Spinal cord (tissue), 10 donors: ENCODE measurements around the gene MDFIC. TPM values are rescaled to one million over a fixed set of nuclear protein-coding genes. Genes with fewer than 3 reads are reported as not detected.

ENCODE experiments used
- DNase-seq, 6 donors: peaks; one replicate each; pipeline versions ENCODE4 v3.0.0 to v3.0.0-alpha.2; 2013 to 2015; ENCODE audit warnings: low spot score in 6 of 6, low read depth in 4 of 6
- H3K27ac ChIP-seq: one replicate; pipeline ENCODE4 v1.5.1; 2013; ENCODE audit warnings: low read depth, low read length, control low read depth
- H3K27me3 ChIP-seq: one replicate; pipeline ENCODE4 v1.6.1; 2013; ENCODE audit warnings: low read length; ENCODE audit not compliant: control insufficient read depth, insufficient read depth
- H3K36me3 ChIP-seq: one replicate; pipeline ENCODE4 v1.6.1; 2013; ENCODE audit warnings: low read length; ENCODE audit not compliant: control insufficient read depth, insufficient read depth
- H3K4me1 ChIP-seq: one replicate; pipeline ENCODE4 v1.6.1; 2013; ENCODE audit warnings: low read length; ENCODE audit not compliant: control insufficient read depth, insufficient read depth
- H3K4me3 ChIP-seq: one replicate; pipeline ENCODE4 v1.5.1; 2013; ENCODE audit warnings: low read depth, low read length, control low read depth
- H3K9me3 ChIP-seq: one replicate; pipeline ENCODE4 v1.6.1; 2013; ENCODE audit warnings: low read length; ENCODE audit not compliant: control insufficient read depth, insufficient read depth
- WGBS: methylation state at CpG from one replicate; pipeline ENCODE4 v1.1.5; 2013; ENCODE audit warnings: missing lambda C conversion rate; ENCODE audit not compliant: insufficient coverage; 5-methylcytosine and 5-hydroxymethylcytosine counted together
- polyA plus RNA-seq, 2 donors: library from polyadenylated mRNA; unstranded; fragments of 120-200 nt; gene quantifications; one replicate each; pipeline ENCODE4 v1.2.1, GENCODE V29; 2013; ENCODE audit not compliant: insufficient read length in 2 of 2
- total RNA-seq, 2 donors: library from RNA; depleted of rRNA in 1 of 2; stranded (reverse); fragments of 120-200 nt in 1 of 2; fragments of >200 nt in 1 of 2; gene quantifications; one replicate each; pipeline versions ENCODE4 v1.2.3 to v1.2.4, GENCODE V29; 2013 to 2014
- donor health status: healthy.

Gene MDFIC
- total and polyA plus RNA-seq, 4 donors, result 16.9 to 94.8 (median 28.2) TPM

DNA sequence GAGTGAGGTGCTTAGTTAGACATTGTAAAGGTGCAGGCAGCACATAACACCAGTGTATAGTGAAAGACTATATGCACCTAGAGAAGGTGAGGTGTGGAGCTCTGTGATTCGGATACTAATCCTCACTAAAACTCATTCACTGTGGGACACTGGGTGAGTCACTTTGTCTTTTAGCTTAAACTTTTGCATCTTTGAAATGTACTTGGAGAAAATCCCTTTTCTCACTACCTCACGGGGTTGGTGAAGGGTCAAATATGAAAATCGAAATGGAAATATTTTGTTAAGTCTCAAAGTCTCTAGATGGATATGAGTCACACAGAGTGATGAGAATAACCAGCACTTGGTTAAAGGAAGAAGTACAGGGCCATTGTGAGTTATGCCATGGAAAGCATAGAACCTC, 38.0 kb downstream of the MDFIC start:
- no peak overlapping the region for H3K4me3 ChIP-seq
- no peaks in the 10 kb centered on the region for H3K9me3 ChIP-seq
- no peaks in the 10 kb centered on the region for H3K27me3 ChIP-seq
- no peaks in the 10 kb centered on the region for H3K4me1 ChIP-seq
- no peak overlapping the region for H3K27ac ChIP-seq
- DNase-seq, result no peak
- no CpG with 5 or more reads among the region's 3 CpGs for WGBS
- no peaks in the 10 kb centered on the region for H3K36me3 ChIP-seq

DNA sequence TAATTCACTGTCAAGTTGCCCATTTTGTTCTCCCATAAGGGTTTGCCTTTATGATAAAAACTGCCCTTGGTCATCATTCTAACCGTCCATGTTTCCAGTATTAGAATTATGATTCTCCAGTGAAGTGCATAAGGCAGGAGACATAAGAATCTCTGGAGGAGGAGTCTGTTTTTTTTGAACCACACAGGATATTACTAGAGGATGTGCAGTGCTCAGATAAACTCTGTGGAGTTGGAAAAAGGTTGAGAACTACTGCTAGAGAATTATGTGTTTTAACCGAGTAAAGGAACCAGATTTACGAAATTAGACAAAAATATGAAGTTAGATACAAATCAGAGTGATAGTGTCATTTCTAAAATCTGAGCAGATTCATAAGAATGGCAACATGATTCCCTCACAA, 40.5 kb downstream of the MDFIC start:
- no peak for DNase-seq
- no peaks in the 10 kb centered on the region for H3K27me3 ChIP-seq
- no peaks in the 10 kb centered on the region for H3K9me3 ChIP-seq
- no peaks in the 10 kb centered on the region for H3K4me1 ChIP-seq
- 90% methylated on average over 2 of the region's 3 CpGs for WGBS
- no peaks in the 10 kb centered on the region for H3K36me3 ChIP-seq
- no peak overlapping the region for H3K4me3 ChIP-seq
- H3K27ac ChIP-seq, result no peak overlapping the region

DNA sequence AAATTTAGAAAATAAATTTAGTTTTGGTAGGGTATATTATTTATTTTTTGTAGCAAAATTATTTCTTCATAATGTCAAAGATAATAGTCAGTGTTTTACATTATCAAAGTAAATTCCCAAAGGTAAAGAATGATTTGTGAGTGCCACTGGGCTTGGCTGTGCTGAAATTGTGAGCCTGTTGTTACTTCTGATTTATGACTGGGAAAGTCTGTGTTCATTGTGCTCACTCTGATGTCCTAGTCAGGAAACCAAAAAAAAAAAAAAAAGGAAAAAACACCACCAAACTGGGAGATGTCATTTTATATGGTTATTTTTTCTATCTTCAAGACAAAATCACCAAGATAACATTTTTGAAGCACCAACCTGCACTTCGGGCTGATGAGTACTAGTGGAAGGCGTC, 44.3 kb downstream of the MDFIC start:
- DNase-seq, result no peak

DNA sequence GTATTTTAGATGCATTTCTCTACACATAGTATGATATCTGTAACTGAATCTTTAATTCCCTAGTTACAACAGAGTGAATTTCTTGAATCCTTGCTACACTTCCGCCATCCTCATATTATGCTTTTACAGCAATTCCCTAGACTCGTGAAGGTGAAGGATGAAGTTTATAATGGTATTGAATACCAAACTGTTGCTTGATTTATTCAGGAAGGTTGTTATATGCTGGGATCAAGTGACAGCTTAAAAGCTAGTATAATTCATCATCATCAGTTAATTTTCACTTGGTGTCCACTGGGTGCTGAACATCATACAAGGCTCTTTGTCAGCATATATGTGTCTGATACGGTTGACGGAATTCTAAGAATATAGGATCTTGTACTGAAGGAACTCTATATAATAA, 47.2 kb downstream of the MDFIC start:
- H3K4me1 ChIP-seq, result no peaks in the 10 kb centered on the region
- no peak overlapping the region for H3K4me3 ChIP-seq
- no CpG with 5 or more reads among the region's 4 CpGs for WGBS
- H3K27me3 ChIP-seq, result no peaks in the 10 kb centered on the region
- no peak for DNase-seq
- no peak overlapping the region for H3K27ac ChIP-seq
- H3K36me3 ChIP-seq, result no peaks in the 10 kb centered on the region
- no peaks in the 10 kb centered on the region for H3K9me3 ChIP-seq

More for the DNA sequence above, 44.3 kb downstream of the MDFIC start:
- H3K27ac ChIP-seq, result no peak overlapping the region
- H3K36me3 ChIP-seq, result no peaks in the 10 kb centered on the region
- no peaks in the 10 kb centered on the region for H3K4me1 ChIP-seq
- H3K9me3 ChIP-seq, result no peaks in the 10 kb centered on the region
- H3K27me3 ChIP-seq, result no peaks in the 10 kb centered on the region
- WGBS, result no CpG with 5 or more reads among the region's 2 CpGs
- H3K4me3 ChIP-seq, result no peak overlapping the region

DNA sequence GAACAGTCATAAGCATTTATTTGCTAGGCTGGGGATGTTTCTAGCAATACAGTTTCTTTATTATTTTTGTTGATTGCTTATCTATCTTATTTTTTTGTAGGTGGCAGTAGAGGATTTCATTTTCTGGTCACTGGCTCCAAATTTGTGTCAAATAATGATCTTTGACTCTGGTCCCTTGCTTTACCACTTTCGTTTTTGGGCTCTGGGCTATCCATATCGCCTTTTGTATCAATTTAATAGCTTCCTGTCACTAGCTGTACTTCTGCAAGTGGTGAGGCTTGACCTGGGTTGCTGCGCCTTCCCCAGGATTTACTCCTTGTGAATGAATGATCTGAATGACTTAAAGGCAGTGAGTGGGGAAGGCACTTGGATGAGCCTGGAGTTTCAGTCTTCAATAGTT, 48.4 kb downstream of the MDFIC start:
- WGBS, result 100% methylated on average over 1 of the region's 3 CpGs
- no peak overlapping the region for H3K27ac ChIP-seq
- no peaks in the 10 kb centered on the region for H3K4me1 ChIP-seq

DNA sequence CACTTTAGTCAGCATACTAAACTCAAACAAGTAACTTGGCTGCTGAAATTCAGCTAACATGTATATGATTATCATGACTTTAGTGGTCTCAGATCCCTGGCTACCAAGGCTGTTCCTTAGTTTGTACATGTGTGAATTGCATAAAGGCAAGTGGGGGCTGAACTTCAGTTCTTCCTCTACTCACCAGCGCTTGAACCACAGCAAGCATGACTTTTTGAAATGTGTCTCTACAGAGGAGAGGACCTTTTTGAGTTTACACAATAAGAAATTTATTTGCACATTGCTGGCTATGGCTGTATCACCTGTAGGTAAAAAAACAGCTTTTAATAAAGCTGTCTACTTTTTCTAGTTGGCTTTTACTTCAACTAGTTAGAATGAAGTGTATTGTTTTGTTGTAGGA, 48.8 kb downstream of the MDFIC start:
- Histone ChIP-seq H3K27ac (no peak overlapping the region), H3K4me1 (no peaks in the 10 kb centered on the region), H3K4me3 (no peak overlapping the region), H3K9me3 (no peaks in the 10 kb centered on the region), H3K36me3 (no peaks in the 10 kb centered on the region), H3K27me3 (no peaks in the 10 kb centered on the region)
- DNase-seq, result no peak
- WGBS, result no CpG with 5 or more reads among the region's 1 CpG

More for the DNA sequence above, 48.4 kb downstream of the MDFIC start:
- H3K27me3 ChIP-seq, result no peaks in the 10 kb centered on the region
- no peak overlapping the region for H3K4me3 ChIP-seq
- H3K36me3 ChIP-seq, result no peaks in the 10 kb centered on the region
- H3K9me3 ChIP-seq, result no peaks in the 10 kb centered on the region
- no peak for DNase-seq

DNA sequence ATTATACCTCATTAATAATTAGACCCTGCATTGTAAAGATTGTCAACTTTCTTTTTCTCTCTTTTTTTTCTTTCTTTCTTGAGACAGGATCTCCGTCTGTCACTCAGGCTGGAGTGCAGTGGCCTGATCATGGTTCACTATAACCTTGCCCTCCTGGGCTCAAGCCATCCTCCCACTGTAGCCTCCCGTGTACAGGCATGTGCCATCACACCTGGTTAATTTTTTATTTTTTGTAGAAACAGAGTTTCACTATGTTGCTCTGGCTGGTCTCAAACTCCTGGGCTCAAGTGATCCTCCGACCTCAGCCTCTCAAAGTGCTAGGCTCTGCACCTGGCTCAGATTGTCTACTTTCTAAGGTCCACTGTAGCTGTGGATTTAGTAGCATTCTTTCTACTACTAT, 50.7 kb downstream of the MDFIC start:
- no peaks in the 10 kb centered on the region for H3K4me1 ChIP-seq
- H3K4me3 ChIP-seq, result no peak overlapping the region
- no peak for DNase-seq
- no peaks in the 10 kb centered on the region for H3K9me3 ChIP-seq
- no peak overlapping the region for H3K27ac ChIP-seq
- 100% methylated on average over 1 of the region's 3 CpGs for WGBS
- H3K36me3 ChIP-seq, result no peaks in the 10 kb centered on the region
- no peaks in the 10 kb centered on the region for H3K27me3 ChIP-seq

DNA sequence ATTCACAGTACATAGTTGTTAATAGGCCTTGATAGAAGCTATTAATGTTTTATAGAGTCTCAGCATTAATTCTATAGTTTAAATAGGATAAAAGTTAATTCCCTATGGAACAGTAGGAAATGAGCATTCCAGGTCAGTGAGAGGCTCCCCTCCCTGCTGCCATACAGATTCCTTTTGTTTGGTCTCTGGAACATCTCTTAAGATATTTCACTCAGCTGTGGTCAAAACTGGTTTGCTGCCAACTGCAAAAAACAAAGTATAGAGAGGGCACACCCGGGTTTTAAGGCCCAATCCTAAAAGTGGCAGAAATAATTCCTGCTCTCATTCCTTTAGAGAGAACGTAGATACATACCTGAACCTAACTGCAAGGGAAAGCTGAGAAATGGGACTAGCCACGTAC, 51.3 kb downstream of the MDFIC start:
- no peak overlapping the region for H3K27ac ChIP-seq
- 71% methylated on average over 1 of the region's 3 CpGs for WGBS
- no peaks in the 10 kb centered on the region for H3K9me3 ChIP-seq
- H3K4me3 ChIP-seq, result no peak overlapping the region
- no peaks in the 10 kb centered on the region for H3K36me3 ChIP-seq
- H3K4me1 ChIP-seq, result no peaks in the 10 kb centered on the region
- no peak for DNase-seq
- H3K27me3 ChIP-seq, result no peaks in the 10 kb centered on the region

DNA sequence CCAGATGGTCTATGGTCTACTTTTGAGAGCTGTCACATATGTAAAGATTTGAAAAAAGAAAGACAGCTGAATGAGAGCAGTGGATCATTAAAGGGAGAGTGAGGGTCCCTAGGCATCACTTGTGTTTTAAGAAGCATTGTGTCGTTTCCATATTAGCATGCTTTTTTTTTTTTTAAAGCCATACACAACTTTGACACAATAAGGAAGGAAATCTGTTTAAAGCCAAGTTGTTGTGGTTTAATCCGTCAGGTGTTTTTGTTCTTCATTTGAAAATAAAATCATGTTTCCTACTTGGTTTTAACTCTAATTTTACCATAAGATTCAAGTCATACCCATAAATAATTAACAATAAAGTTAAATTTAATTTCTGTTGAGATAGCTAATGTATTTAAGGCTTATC, 53.5 kb downstream of the MDFIC start:
- no peak overlapping the region for H3K4me3 ChIP-seq
- H3K4me1 ChIP-seq, result no peaks in the 10 kb centered on the region
- no peaks in the 10 kb centered on the region for H3K9me3 ChIP-seq
- peak in 1 of 6 donors; percentile 25 for DNase-seq
- no peaks in the 10 kb centered on the region for H3K27me3 ChIP-seq
- no CpG with 5 or more reads among the region's 2 CpGs for WGBS
- H3K36me3 ChIP-seq, result no peaks in the 10 kb centered on the region
- H3K27ac ChIP-seq, result no peak overlapping the region

DNA sequence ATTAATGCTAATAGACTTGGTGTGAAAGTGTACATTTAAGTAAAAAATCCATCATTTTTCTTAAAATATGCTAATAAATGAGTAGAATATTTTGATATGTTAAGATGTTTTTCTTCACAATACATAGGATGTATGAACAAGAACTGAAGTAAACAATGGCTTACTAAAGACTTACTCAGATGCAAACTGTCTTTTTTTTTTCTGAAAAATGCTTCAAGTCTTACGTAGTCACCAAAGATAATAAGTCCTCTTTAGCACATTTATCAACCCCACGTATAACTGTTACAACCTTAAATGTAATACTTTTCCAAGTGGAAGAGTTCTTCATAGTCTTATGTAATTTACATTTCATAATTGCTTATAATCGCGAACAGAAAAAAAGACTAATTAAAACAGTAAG, 54.8 kb downstream of the MDFIC start:
- H3K27me3 ChIP-seq, result no peaks in the 10 kb centered on the region
- no CpG with 5 or more reads among the region's 4 CpGs for WGBS
- H3K9me3 ChIP-seq, result no peaks in the 10 kb centered on the region
- no peaks in the 10 kb centered on the region for H3K36me3 ChIP-seq
- DNase-seq, result no peak
- no peaks in the 10 kb centered on the region for H3K4me1 ChIP-seq
- no peak overlapping the region for H3K27ac ChIP-seq
- no peak overlapping the region for H3K4me3 ChIP-seq
